Measurements from ENCODE around the gene BDH2. TPM values are rescaled to one million over a fixed set of nuclear protein-coding genes. Genes with fewer than 3 reads are reported as not detected.
A peak's percentile ranks its signal among the peaks of the same experiment; 100 is the strongest.

BDH2 gene
- 57.0 TPM for total RNA-seq

GRCh38 chr4:103099691-103100392 lies at the start of gene BDH2:
Gene BDH2, minus strand, starts transcription at chr4:103099834. Its CDS starts 3,580 bp downstream, at chr4:103096254.
- ATAC-seq (peak; percentile 98), DNase-seq (ENCODE audit: low spot score) (no peak)
- intact Hi-C loops (cut with DNase I) = no loop called here

GRCh38 chr4:103144926-103145325 lies 45.3 kb upstream of the BDH2 start:
- intact Hi-C loops (cut with DNase I) = no loop called here
- no peak for DNase-seq (ENCODE audit: low spot score)
- ATAC-seq = no peak

GRCh38 chr4:103137446-103137827 lies 37.8 kb upstream of the BDH2 start:
- no peak for DNase-seq (ENCODE audit: low spot score)
- ATAC-seq = no peak
- intact Hi-C loops (cut with DNase I) = no loop called here

- no peak for ATAC-seq
- intact Hi-C loops (cut with DNase I) = no loop called here
Observed at GRCh38 chr4:103136671-103137445, 37.2 kb upstream of the BDH2 start.

GRCh38 chr4:103129174-103129573 lies 29.5 kb upstream of the BDH2 start:
- DNase-seq (ENCODE audit: low spot score) (no peak), ATAC-seq (no peak)
- intact Hi-C loops (cut with DNase I) = no loop called here

More at GRCh38 chr4:103136671-103137445, 37.2 kb upstream of the BDH2 start:
- no peak for DNase-seq (ENCODE audit: low spot score)

GRCh38 chr4:103126126-103126525 lies 26.5 kb upstream of the BDH2 start:
- intact Hi-C loops (cut with DNase I) = no loop called here
- DNase-seq (ENCODE audit: low spot score) = no peak
- no peak for ATAC-seq

- DNase-seq (ENCODE audit: low spot score) = no peak
- intact Hi-C loops (cut with DNase I) = no loop called here
- no peak for ATAC-seq
Observed at GRCh38 chr4:103123114-103123513, 23.5 kb upstream of the BDH2 start.

GRCh38 chr4:103118166-103118565 lies 18.5 kb upstream of the BDH2 start:
- DNase-seq (ENCODE audit: low spot score) (no peak), ATAC-seq (no peak)
- intact Hi-C loops (cut with DNase I) = no loop called here

- no peak for ATAC-seq
- intact Hi-C loops (cut with DNase I) = no loop called here
- DNase-seq (ENCODE audit: low spot score) = no peak
Observed at GRCh38 chr4:103111598-103111997, 12.0 kb upstream of the BDH2 start.

GRCh38 chr4:103108542-103108941 lies 8.9 kb upstream of the BDH2 start:
- ATAC-seq (no peak), DNase-seq (ENCODE audit: low spot score) (no peak)
- intact Hi-C loops (cut with DNase I) = no loop called here

GRCh38 chr4:103105558-103106356 lies 6.1 kb upstream of the BDH2 start:
- ATAC-seq (no peak), DNase-seq (ENCODE audit: low spot score) (no peak)
- intact Hi-C loops (cut with DNase I) = no loop called here

GRCh38 chr4:103104886-103105285 lies 5.3 kb upstream of the BDH2 start:
- ATAC-seq (no peak), DNase-seq (ENCODE audit: low spot score) (no peak)
- intact Hi-C loops (cut with DNase I) = no loop called here

GRCh38 chr4:103100691-103101090 lies 1.1 kb upstream of the BDH2 start:
- DNase-seq (ENCODE audit: low spot score) = no peak
- intact Hi-C loops (cut with DNase I) = no loop called here
- ATAC-seq = no peak

GRCh38 chr4:103098756-103099440 lies 736 bp downstream of the BDH2 start:
- ATAC-seq (peak; percentile 64), DNase-seq (ENCODE audit: low spot score) (no peak)
- intact Hi-C loops (cut with DNase I) = no loop called here

GRCh38 chr4:103098341-103098740 lies 1.3 kb downstream of the BDH2 start:
- intact Hi-C loops (cut with DNase I) = no loop called here
- ATAC-seq (peak; percentile 7), DNase-seq (ENCODE audit: low spot score) (no peak)

- intact Hi-C loops (cut with DNase I) = no loop called here
- ATAC-seq (no peak), DNase-seq (ENCODE audit: low spot score) (no peak)
Observed at GRCh38 chr4:103097112-103097511, 2.5 kb downstream of the BDH2 start.

- DNase-seq (ENCODE audit: low spot score) (no peak), ATAC-seq (no peak)
- intact Hi-C loops (cut with DNase I) = no loop called here
Observed at GRCh38 chr4:103095080-103095479, 4.6 kb downstream of the BDH2 start.

GRCh38 chr4:103092245-103092644 lies 7.4 kb downstream of the BDH2 start:
- ATAC-seq (no peak), DNase-seq (ENCODE audit: low spot score) (no peak)
- intact Hi-C loops (cut with DNase I) = no loop called here

GRCh38 chr4:103091601-103092223 lies 7.9 kb downstream of the BDH2 start:
- ATAC-seq = peak; percentile 49
- no peak for DNase-seq (ENCODE audit: low spot score)
- intact Hi-C loops (cut with DNase I) = no loop called here

All from sciatic nerve (tissue), 2 donors.